Measurements from ENCODE around the gene SMAD7.

SMAD7 gene

DNA sequence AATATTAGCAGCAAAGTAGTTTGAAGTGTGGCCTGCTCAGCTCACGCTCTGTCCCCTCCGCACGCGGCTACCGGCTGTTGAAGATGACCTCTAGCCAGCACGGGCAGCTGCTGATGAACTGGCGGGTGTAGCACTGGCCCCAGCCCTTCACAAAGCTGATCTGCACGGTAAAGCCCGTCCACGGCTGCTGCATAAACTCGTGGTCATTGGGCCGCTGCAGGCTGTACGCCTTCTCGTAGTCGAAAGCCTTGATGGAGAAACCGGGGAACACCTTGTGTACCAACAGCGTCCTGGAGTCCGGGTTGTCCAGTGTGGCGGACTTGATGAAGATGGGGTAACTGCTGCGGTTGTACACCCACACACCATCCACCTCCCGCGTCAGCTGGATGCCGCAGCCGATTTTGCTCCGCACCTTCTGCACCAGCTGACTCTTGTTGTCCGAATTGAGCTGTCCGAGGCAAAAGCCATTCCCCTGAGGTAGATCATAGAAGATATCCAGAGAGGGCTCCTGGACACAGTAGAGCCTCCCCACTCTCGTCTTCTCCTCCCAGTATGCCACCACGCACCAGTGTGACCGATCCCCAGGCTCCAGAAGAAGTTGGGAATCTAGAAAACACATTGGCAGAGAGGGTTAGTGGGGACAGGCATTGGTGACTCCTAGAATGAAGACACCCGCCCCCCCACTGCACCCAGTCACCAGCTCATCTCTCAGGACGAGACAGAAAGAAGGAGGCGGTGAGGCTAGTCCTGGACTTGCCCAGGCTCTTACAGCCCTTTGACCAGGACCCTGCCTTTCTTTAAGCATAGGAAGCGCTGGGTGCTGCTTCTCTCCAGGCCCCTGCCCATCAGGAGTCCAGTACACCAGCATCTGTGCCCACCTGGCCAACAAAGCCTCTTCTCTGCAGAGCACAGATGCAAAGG lies 29.2 kb downstream of the SMAD7 start:
- H3K27ac Mint-ChIP-seq, result peak overlapping the region; percentile 91
- intact Hi-C loops (cut with micrococcal nuclease), result loop anchor here (10.0 kb wide), 1 partner anchor 137 kb away; no protein-coding TSS in a partner anchor
- H3K36me3 Mint-ChIP-seq (ENCODE audit: low read depth), result peaks cover 50% of the 10 kb centered on the region
- H3K27me3 Mint-ChIP-seq, result no peaks in the 10 kb centered on the region
- peaks cover 98% of the 10 kb centered on the region for H3K4me1 Mint-ChIP-seq (ENCODE audit: low read depth)
- H3K9me3 Mint-ChIP-seq, result no peaks in the 10 kb centered on the region
- no peak overlapping the region for H3K4me3 Mint-ChIP-seq

DNA sequence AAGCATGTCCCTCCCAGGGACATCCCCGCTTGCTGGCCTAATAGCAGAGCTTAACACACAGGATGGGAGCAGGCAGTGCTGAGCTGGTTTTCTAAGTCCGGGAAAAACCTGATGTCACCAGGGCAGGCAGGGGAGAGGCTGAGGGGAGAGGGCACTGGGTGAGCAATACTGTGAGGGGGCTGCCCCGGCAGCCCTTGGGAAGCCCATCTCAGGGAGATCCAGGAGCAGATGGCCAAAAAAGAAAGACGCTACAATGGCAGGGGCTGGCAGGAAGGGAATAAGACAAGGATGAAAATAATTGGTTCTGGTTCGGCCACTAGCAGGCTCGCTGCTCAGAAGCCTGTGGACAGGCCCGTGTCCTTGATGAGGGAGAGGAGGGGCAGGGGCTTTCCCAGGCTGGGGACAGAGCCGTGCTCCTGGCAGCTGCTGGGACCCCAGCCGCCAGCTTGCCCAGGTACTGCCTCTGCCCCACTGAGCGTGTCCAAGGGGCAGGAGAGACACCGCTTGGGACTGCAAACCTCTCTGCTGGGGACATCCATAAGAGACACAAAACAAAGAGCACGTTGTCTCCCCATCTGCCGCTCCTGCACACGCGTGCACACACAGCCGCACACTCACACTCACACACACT lies 30.2 kb downstream of the SMAD7 start:
- intact Hi-C loops (cut with micrococcal nuclease), result loop anchor here (10.0 kb wide), 1 partner anchor 136 kb away; no protein-coding TSS in a partner anchor
- Mint-ChIP-seq H3K36me3 (ENCODE audit: low read depth) (peaks cover 47% of the 10 kb centered on the region), H3K4me3 (no peak overlapping the region), H3K27ac (peak overlapping the region; percentile 47), H3K9me3 (no peaks in the 10 kb centered on the region), H3K27me3 (no peaks in the 10 kb centered on the region), H3K4me1 (ENCODE audit: low read depth) (peaks cover 96% of the 10 kb centered on the region)

DNA sequence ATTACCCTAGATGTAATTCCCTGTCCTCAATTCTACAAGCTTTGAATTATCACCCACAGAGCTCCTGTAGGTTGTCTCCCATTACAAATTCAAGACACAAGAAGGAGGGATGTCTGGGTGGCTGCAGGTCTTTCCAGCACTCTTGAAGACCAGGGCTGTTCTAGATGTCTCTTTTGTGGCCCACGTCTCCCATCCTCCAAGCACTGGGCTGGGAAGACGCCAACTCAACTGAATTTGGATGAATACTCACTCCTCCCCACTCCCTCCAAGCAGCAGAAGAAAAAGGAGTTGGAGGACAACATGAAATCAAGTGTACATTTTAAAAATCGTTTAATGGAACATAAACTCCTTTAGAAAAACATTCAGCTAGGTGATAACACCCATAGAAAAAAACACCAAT lies 31.2 kb downstream of the SMAD7 start:
- Mint-ChIP-seq H3K27me3 (peaks cover 2% of the 10 kb centered on the region), H3K4me3 (no peak overlapping the region), H3K9me3 (no peaks in the 10 kb centered on the region), H3K4me1 (ENCODE audit: low read depth) (peaks cover 96% of the 10 kb centered on the region), H3K27ac (peak overlapping the region; percentile 27), H3K36me3 (ENCODE audit: low read depth) (peaks cover 47% of the 10 kb centered on the region)
- intact Hi-C loops (cut with micrococcal nuclease), result no loop called here

DNA sequence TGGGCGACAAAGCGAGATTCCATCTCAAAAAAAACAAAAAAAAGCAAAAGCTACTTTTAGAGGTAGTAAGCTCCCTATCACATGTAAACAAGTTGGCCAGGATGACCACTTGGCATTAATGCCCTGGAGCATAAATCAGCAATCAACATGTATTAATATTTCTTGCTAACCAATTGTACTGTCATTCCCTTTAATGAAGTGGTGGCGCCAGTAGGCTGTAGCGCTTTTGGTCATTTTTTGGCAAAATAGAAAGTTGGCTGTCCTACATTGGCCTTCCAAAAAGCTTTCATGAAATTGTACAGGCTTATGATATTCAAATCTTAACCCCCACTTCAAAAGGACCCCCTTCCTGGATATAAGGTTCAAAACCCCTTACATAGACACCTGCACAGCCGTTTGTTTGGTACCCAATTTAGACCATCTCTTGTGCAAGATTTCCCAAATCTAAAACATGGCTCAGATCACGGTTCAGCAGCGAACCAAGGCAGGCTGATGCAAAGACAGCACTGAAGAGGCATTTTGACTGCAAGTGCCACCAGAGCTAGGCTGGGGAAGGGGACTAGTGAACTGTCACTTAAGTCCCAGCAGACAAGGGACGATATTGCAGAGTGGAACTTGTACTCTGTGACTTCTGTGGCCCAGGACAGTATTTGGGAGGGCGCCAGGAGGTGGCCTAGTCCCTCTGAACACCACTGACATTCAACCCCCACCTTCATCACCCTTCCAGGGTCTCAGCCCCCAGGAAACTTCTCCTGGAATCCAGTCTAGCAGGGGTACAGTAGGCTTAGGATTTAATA lies 31.9 kb downstream of the SMAD7 start:
- Mint-ChIP-seq H3K4me3 (no peak overlapping the region), H3K27ac (no peak overlapping the region), H3K27me3 (peaks cover 2% of the 10 kb centered on the region), H3K4me1 (ENCODE audit: low read depth) (peaks cover 93% of the 10 kb centered on the region), H3K36me3 (ENCODE audit: low read depth) (peaks cover 43% of the 10 kb centered on the region), H3K9me3 (no peaks in the 10 kb centered on the region)
- intact Hi-C loops (cut with micrococcal nuclease), result no loop called here

DNA sequence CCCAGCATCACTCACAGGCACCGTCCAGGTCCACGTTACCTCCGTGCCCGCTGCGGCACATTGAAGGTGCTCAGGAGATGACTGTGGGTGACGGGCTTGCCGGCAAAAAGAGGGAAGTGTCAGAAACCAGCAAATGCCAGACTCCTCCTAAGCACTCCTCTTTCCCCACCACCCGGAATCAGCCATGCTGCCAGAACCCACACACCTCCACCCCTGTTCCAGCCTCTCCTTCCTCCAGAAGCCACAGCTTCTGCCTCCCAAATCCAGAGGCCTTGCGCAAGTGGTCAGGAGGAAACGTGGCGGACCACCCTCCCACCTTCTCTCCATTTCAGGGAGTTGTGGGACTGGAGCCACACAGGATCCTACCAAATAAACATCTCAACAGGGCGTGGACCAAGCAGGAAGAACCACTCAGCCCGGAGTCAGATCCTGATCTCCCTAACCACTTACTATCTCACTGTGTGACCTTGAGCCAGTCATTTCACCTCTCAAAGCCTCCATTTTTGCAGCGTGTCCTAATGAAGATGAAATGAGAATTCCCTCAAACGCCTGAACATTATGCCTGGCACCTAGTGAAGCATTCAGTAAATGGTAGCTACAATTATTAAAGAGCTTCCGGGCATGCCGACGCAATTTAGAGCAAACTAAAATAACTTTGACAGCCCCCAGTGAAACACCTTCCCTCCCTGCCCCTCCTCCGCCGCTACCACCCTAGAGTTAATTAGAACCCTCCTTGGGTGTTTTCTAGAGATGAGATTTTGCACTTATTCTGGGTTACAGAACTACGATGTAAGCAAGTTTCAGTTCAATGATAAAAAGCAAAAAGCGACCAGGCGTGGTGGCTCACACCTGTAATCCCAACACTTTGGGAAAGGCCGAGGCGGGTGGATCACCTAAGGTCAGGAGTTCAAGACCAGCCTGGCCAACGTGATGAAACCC lies 32.9 kb downstream of the SMAD7 start:
- peaks cover 33% of the 10 kb centered on the region for H3K36me3 Mint-ChIP-seq (ENCODE audit: low read depth)

DNA sequence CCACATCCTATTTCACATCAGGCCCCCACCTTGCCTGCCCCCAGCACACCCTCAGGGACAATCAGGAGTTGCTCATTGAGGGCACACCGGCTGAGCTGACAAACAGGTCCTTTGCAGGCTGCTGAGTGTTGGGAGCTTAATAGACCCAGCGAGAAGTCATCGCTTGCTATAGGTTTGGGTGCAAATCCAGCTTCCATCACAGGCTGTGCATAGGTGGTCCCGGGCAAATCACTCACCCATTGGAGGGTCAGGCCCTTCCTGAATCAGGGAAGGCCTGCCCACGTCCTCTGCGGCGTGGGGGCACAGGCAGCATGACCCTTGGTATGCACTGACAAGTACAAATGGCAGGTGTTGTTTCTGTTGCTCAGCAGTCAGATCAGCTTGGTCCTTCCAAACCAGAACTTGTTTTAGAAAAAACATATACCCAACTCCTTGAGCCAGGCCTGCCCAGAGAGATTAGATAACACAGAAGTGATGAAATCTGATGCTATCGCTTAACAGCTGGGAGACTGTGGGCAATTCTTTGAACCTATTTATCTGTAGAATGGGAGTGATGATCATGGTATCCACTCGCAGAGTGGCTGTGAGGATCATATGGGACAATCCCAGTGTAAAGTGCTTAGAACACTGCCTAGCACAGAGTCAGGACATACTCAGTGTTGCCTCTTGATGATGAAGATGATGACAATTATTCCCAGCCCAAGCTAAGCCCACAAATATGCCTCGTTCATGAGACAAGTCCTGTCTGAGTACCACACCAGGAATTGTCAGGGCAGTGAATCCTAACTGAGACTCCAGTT lies 34.9 kb downstream of the SMAD7 start:
- no peaks in the 10 kb centered on the region for H3K9me3 Mint-ChIP-seq
- H3K4me3 Mint-ChIP-seq, result no peak overlapping the region
- peaks cover 71% of the 10 kb centered on the region for H3K4me1 Mint-ChIP-seq (ENCODE audit: low read depth)
- intact Hi-C loops (cut with micrococcal nuclease), result no loop called here
- H3K27ac Mint-ChIP-seq, result peak overlapping the region; percentile 13
- H3K36me3 Mint-ChIP-seq (ENCODE audit: low read depth), result peaks cover 21% of the 10 kb centered on the region
- H3K27me3 Mint-ChIP-seq, result peaks cover 4% of the 10 kb centered on the region

More for the DNA sequence above, 32.9 kb downstream of the SMAD7 start:
- Mint-ChIP-seq H3K9me3 (no peaks in the 10 kb centered on the region), H3K4me1 (ENCODE audit: low read depth) (peaks cover 90% of the 10 kb centered on the region), H3K27me3 (peaks cover 4% of the 10 kb centered on the region), H3K4me3 (peak overlapping the region; percentile 42), H3K27ac (peak overlapping the region; percentile 79)
- intact Hi-C loops (cut with micrococcal nuclease), result no loop called here

DNA sequence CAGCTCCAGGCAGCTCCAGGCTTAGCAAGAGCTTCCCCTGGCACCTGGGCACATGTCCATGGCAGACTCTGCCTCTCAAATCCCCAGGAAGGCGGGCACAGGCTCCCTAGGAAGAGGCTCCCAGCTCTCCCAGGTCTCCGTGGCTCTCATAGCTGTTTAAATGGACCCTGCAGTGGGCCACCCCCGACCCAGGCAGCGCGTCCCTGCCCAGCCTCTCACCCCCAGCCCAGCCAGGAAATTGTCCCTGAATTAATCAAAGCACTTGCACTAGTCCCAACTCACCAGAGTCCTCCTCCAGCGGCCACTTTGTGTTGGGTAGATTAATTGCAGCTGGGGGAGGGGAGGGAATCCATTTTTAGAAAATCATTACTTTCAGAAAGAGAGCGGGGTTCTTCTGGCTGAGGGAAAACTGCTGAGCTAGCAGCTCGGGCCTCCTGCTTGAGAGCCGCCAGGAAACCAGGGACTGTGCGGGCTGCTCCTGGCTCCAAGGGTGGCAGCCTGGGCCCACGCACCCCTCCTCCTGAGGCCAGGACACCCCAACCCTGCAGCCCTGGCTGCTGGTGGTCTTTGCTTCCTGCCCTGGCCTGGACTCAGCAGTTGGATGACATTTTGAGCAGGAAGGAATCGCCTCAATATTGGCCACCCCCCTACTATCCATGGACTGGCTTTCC lies 36.0 kb downstream of the SMAD7 start:
- Mint-ChIP-seq H3K4me1 (ENCODE audit: low read depth) (peaks cover 61% of the 10 kb centered on the region), H3K4me3 (no peak overlapping the region)
- intact Hi-C loops (cut with micrococcal nuclease), result no loop called here

DNA sequence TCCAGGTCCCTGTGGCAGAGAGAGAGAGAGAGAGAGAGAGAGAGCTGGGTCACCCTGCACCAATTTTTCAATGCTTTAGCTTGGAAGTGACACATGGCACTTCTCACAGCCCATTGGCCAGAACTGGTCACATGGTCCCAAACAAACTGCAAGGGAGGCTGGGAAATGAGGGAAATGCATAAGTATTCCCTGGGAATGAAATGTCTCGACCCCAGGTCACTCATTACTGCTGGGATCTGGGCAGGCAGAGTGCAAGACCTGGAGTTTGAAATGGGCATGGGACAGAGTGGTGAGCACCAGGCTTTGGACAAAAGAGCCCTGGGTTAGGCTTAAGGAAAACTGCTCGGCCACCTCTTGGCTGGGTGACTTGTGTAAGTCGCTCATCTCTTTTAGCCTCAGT lies 37.0 kb downstream of the SMAD7 start:
- intact Hi-C loops (cut with micrococcal nuclease), result no loop called here
- H3K9me3 Mint-ChIP-seq, result no peaks in the 10 kb centered on the region
- H3K4me3 Mint-ChIP-seq, result no peak overlapping the region
- H3K27me3 Mint-ChIP-seq, result peaks cover 4% of the 10 kb centered on the region
- H3K27ac Mint-ChIP-seq, result no peak overlapping the region
- peaks cover 58% of the 10 kb centered on the region for H3K4me1 Mint-ChIP-seq (ENCODE audit: low read depth)
- H3K36me3 Mint-ChIP-seq (ENCODE audit: low read depth), result peaks cover under 1% of the 10 kb centered on the region

More for the DNA sequence above, 36.0 kb downstream of the SMAD7 start:
- H3K9me3 Mint-ChIP-seq, result no peaks in the 10 kb centered on the region
- H3K27ac Mint-ChIP-seq, result no peak overlapping the region
- H3K27me3 Mint-ChIP-seq, result peaks cover 4% of the 10 kb centered on the region
- H3K36me3 Mint-ChIP-seq (ENCODE audit: low read depth), result peaks cover 10% of the 10 kb centered on the region

DNA sequence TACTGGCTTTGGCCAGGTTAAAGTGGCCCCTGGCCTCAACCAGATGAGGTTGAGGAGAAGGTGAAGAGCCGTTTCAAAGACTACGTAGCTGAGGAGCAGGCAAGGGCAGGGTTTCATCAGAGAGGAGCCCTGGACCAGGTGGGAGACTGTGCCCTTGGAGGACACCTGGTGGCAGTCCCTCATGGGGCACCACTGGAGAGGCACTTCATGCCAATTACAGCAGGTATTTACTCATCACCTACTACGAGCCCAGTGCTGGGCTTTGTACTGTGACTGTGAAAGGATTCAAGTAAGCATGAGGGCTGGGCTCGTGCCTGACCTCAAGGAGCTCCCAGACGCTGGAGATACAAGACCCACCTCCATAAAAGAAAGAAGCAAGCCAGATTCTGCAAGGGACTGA lies 37.6 kb downstream of the SMAD7 start:
- intact Hi-C loops (cut with micrococcal nuclease), result no loop called here
- Mint-ChIP-seq H3K4me3 (no peak overlapping the region), H3K9me3 (no peaks in the 10 kb centered on the region), H3K4me1 (ENCODE audit: low read depth) (peaks cover 53% of the 10 kb centered on the region), H3K27ac (no peak overlapping the region), H3K36me3 (ENCODE audit: low read depth) (no peaks in the 10 kb centered on the region), H3K27me3 (peaks cover 4% of the 10 kb centered on the region)

DNA sequence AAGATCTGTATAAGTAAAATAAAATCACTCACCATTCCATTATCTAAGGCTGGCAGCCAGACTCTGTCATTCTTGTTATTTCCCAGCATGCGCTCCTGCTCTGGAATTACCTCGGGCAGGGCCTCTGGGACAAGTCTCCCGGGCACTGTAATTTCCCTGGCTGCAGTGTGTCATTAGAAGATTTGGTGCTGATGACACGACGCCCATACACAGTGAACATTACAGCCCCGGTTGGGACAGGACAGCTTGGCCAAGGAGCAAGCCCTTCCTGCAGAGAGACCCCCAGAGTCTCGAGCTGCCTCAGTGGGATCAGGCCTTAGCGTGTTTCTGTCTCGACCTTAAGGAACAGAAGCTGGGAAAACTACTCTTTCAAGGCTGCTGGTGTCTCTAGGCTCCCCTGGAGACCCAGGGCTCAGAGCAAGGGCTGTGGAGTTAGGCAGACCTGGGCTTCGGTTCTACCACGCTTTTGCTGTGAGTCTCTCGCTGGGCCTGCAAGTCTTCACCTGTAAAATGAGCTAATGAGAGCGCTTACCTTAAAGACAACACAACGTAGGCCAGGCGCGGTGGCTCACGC lies 39.7 kb downstream of the SMAD7 start:
- intact Hi-C loops (cut with micrococcal nuclease), result no loop called here
- no peaks in the 10 kb centered on the region for H3K36me3 Mint-ChIP-seq (ENCODE audit: low read depth)
- H3K4me1 Mint-ChIP-seq (ENCODE audit: low read depth), result peaks cover 39% of the 10 kb centered on the region
- H3K4me3 Mint-ChIP-seq, result no peak overlapping the region
- H3K9me3 Mint-ChIP-seq, result no peaks in the 10 kb centered on the region
- H3K27me3 Mint-ChIP-seq, result peaks cover 5% of the 10 kb centered on the region
- no peak overlapping the region for H3K27ac Mint-ChIP-seq

DNA sequence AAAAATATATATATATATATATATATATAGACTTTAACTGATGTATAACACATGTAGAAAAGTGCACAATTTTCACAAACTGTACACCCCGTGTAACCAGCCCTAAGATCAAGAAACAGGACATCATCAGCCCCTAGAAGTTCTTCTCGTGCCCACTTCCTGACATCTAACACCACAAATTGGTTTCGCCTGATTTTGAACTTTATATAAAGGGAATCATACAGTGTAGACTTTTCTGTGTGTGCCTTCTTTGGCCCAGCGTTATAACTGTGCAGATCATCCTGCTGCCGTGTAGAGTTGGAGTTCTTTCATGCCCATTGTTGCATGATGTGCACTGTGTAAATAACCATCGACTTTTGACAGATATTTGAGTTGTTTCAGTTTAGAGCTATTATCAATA lies 41.0 kb downstream of the SMAD7 start:
- no peak overlapping the region for H3K27ac Mint-ChIP-seq

DNA sequence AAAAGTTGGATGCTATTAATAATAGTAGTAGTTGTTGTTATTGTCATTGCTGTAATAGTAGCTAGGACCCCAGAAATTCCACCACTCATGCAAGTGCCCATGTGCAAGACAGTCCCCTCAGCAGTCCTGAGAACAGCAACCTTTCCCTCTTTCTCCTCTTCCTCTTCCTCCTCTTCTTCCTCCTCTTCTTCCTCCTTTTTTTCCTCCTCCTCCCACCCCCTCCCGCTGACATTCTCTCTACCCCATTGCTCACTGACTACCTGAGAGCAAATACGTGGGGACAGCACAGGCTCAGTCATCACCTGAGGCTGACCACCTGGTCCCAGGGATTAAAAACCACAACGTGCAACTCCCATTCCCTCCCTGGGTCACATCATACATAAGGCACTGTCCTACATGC lies 41.8 kb downstream of the SMAD7 start:
- H3K4me1 Mint-ChIP-seq (ENCODE audit: low read depth), result peaks cover 40% of the 10 kb centered on the region
- peaks cover 15% of the 10 kb centered on the region for H3K9me3 Mint-ChIP-seq
- H3K27ac Mint-ChIP-seq, result no peak overlapping the region
- intact Hi-C loops (cut with micrococcal nuclease), result no loop called here
- no peak overlapping the region for H3K4me3 Mint-ChIP-seq
- peaks cover 6% of the 10 kb centered on the region for H3K27me3 Mint-ChIP-seq
- H3K36me3 Mint-ChIP-seq (ENCODE audit: low read depth), result peaks cover 12% of the 10 kb centered on the region

More for the DNA sequence above, 41.0 kb downstream of the SMAD7 start:
- Mint-ChIP-seq H3K4me3 (no peak overlapping the region), H3K27me3 (peaks cover 4% of the 10 kb centered on the region), H3K9me3 (peaks cover 8% of the 10 kb centered on the region), H3K4me1 (ENCODE audit: low read depth) (peaks cover 37% of the 10 kb centered on the region), H3K36me3 (ENCODE audit: low read depth) (peaks cover 6% of the 10 kb centered on the region)
- intact Hi-C loops (cut with micrococcal nuclease), result no loop called here
